Lung (tissue), 12 donors: Measurements from ENCODE around the gene ERVK3-1. TPM values are rescaled to one million over a fixed set of nuclear protein-coding genes. Genes with fewer than 3 reads are reported as not detected.

Experiments
- ATAC-seq: fragments of 200-7000 bp; cut with Tn5 transposase; one replicate; pipeline ENCODE4 v1.9.1; 2020; ENCODE audit warnings: moderate number of reproducible peaks; ENCODE audit not compliant: insufficient read depth, low FRiP score
- DNase-seq, 3 donors: peaks; one replicate each; pipeline ENCODE4 v3.0.0-alpha.2; 2013 to 2017
- H3K27ac ChIP-seq, 2 donors: one replicate each; pipeline ENCODE4 v1.5.1; 2013; ENCODE audit warnings: mild to moderate bottlenecking in 2 of 2, moderate library complexity in 2 of 2, control low read depth in 1 of 2, inconsistent platforms in 1 of 2, low read depth in 1 of 2, low read length in 1 of 2
- H3K27me3 ChIP-seq, 3 donors: one replicate each; pipeline ENCODE4 v1.5.1; 2013; ENCODE audit warnings: low read length in 2 of 3; ENCODE audit not compliant: control insufficient read depth in 3 of 3, insufficient read depth in 3 of 3
- H3K36me3 ChIP-seq, 4 donors: one replicate each; pipeline ENCODE4 v1.5.1; 2013; ENCODE audit warnings: low read length in 4 of 4, mild to moderate bottlenecking in 1 of 4, moderate library complexity in 1 of 4; ENCODE audit not compliant: control insufficient read depth in 4 of 4, insufficient read depth in 4 of 4
- H3K4me1 ChIP-seq, 5 donors: one replicate each; pipeline ENCODE4 v1.5.1; 2013; ENCODE audit warnings: low read length in 5 of 5, mild to moderate bottlenecking in 2 of 5, moderate library complexity in 1 of 5; ENCODE audit not compliant: control insufficient read depth in 5 of 5, insufficient read depth in 5 of 5
- H3K4me3 ChIP-seq: one replicate; pipeline ENCODE4 v1.5.1; 2013; ENCODE audit warnings: mild to moderate bottlenecking, control low read depth, moderate library complexity
- H3K9ac ChIP-seq, 2 donors: one replicate each; pipeline ENCODE4 v1.5.1; 2013; ENCODE audit warnings: low read length in 2 of 2, control low read depth in 1 of 2; ENCODE audit not compliant: insufficient read depth in 1 of 2
- H3K9me3 ChIP-seq, 4 donors: one replicate each; pipeline ENCODE4 v1.5.1; 2013; ENCODE audit warnings: low read length in 3 of 4, mild to moderate bottlenecking in 1 of 4, moderate library complexity in 1 of 4; ENCODE audit not compliant: control insufficient read depth in 4 of 4, insufficient read depth in 3 of 4
- CTCF ChIP-seq: IDR thresholded peaks from 2 replicates; pipeline ENCODE4 v1.5.1; 2012; ENCODE audit warnings: mild to moderate bottlenecking; ENCODE audit errors: control extremely low read depth, extremely low read depth
- WGBS, 2 donors: extraction: QIAGEN DNeasy Blood & Tissue Kit; methylation state at CpG; one replicate each; pipeline ENCODE4 v1.1.7; 2013; 5-methylcytosine and 5-hydroxymethylcytosine counted together
- polyA plus RNA-seq, 2 donors: library from polyadenylated mRNA; stranded (reverse); fragments of 200-250 nt; gene quantifications; one replicate each; pipeline ENCODE4 v1.2.1, GENCODE V29; 2013
- total RNA-seq, 2 donors: library from RNA; depleted of rRNA in 1 of 2; stranded (reverse); fragments of >200 nt in 1 of 2; gene quantifications; one replicate each; pipeline ENCODE4 v1.2.1, GENCODE V29; 2014 to 2021
- donor health status: control.
- donor health status: control.
- donor health status: Bipolar disorder and iron deficiency.
- donor health status: healthy.
- donor health status: DM: yes; HTN: yes; CAD: no.

The ERVK3-1 gene
- total and polyA plus RNA-seq, 4 donors = 31.8 to 58.8 (median 38.1) TPM

- no peak for TF ChIP-seq CTCF
- H3K9me3 ChIP-seq = peaks cover 0 to 2% (median 0%) of the 10 kb centered on the region in 4 donors
- no peak overlapping the region for H3K4me3 ChIP-seq
- DNase-seq (no peak), ATAC-seq (no peak)
- no peaks in the 10 kb centered on the region for H3K27me3 ChIP-seq
- no peak overlapping the region for H3K27ac ChIP-seq
- peaks cover 8 to 11% (median 9%) of the 10 kb centered on the region in 4 donors for H3K36me3 ChIP-seq
- H3K9ac ChIP-seq = no peak overlapping the region
- WGBS, 2 donors = 95 to 97% methylated on average over 10 of the region's 10 CpGs
- H3K4me1 ChIP-seq = no peaks in the 10 kb centered on the region
Observed at GRCh38 chr19:58319241-58319640, 14.1 kb downstream of the ERVK3-1 start.

- no peak for ATAC-seq
- Histone ChIP-seq H3K27me3 (no peaks in the 10 kb centered on the region), H3K9me3 (no peaks in the 10 kb centered on the region), H3K27ac (no peak overlapping the region), H3K9ac (peak overlapping the region in 1 of 2 donors; percentile 73), H3K4me3 (no peak overlapping the region), H3K36me3 (peaks cover 0 to 3% (median 2%) of the 10 kb centered on the region in 4 donors), H3K4me1 (peaks cover 7 to 15% (median 9%) of the 10 kb centered on the region in 5 donors)
- 89 to 92% methylated on average over 6 of the region's 6 CpGs for WGBS, 2 donors
- DNase-seq = no peak
- TF ChIP-seq CTCF = no peak
Observed at GRCh38 chr19:58325311-58326022, 20.3 kb downstream of the ERVK3-1 start.

GRCh38 chr19:58326501-58326913 lies 21.3 kb downstream of the ERVK3-1 start:
- Histone ChIP-seq H3K9me3 (no peaks in the 10 kb centered on the region), H3K27ac (peak overlapping the region in 1 of 2 donors; percentile 13), H3K4me1 (peaks cover 7 to 15% (median 9%) of the 10 kb centered on the region in 5 donors), H3K36me3 (peaks cover 0 to 3% (median 2%) of the 10 kb centered on the region in 4 donors), H3K4me3 (peak overlapping the region; percentile 61), H3K27me3 (no peaks in the 10 kb centered on the region), H3K9ac (peak overlapping the region; percentile 49 to 73)
- no peak for TF ChIP-seq CTCF
- no peak for ATAC-seq
- 4 to 11% methylated on average over 8 to 9 of the region's 9 CpGs for WGBS, 2 donors
- no peak for DNase-seq
